Skeletal muscle cell (primary cell): Measurements from ENCODE around the gene KCNQ4.

ENCODE experiments used
- DNase-seq: peaks from one replicate; pipeline ENCODE4 v3.0.0-alpha.2; 2010; ENCODE audit warnings: low read depth
- H3K4me3 ChIP-seq: 2 replicates; pipeline ENCODE4 v1.5.1; 2011; ENCODE audit warnings: low read depth, mild to moderate bottlenecking, control low read depth, low read length, moderate library complexity

KCNQ4 gene

DNA sequence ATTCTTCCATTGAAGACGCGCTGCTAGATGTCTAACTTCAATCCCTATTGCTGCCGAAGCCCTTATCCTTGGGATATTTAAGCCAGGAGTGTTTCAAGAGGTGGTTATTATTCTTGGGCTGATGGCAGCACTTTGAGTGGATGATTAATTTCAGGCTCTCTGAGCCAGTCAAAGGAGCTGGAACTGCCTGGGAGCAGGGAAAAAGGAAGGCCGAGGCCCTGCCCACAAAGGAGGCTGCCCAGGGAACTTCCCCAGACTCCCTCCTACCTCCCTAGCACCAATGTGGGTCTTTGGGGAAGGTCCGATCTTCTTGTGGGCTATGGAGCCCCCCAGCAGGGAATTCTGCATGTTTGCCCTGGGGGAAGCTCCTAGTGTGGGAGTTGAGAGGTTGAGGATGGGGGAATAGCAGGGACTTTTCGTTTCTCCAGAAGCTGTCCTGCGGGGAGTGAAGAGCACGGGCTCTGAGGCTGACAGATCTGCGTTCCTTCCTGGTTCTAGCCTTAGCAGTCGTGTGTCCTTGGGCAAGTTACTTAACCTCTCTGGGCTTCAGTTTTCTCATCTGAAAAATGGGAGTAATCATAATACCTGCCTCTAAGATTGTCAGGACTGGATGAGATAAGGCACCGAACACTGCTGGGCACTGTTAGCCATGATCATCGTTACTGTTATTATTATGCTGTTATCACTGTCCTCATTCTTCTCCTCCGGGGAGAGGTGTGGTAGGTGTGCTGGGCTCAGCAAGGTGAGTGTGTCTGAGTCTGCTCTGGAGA is 6.3 kb downstream of the KCNQ4 start:
- H3K4me3 ChIP-seq = no peak overlapping the region
- DNase-seq = no peak

DNA sequence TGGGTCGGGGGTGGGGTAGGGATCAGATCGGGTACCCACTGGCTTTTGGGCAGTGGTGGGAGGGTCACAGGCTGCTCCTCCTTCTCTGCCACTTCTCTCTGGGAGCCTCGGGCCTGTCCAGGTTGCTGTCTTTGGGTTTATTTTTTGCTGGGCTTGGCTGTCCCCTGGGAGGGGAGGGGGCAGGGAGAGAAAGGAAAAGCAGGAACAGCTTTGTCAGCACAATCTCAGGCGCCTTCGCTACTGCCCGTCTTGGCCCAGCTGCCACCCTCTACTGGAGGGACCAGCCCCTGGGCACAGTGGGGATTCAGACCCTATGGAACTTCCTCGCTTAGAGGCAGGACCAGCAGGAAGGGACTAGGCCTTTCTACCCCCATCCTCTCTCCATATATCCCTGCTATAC is 8.4 kb downstream of the KCNQ4 start:
- DNase-seq = no peak
- H3K4me3 ChIP-seq = no peak overlapping the region

- no peak overlapping the region for H3K4me3 ChIP-seq
- no peak for DNase-seq
These were observed 10.0 kb downstream of the KCNQ4 start for GRCh38 chr1:40793617-40794016.

DNA sequence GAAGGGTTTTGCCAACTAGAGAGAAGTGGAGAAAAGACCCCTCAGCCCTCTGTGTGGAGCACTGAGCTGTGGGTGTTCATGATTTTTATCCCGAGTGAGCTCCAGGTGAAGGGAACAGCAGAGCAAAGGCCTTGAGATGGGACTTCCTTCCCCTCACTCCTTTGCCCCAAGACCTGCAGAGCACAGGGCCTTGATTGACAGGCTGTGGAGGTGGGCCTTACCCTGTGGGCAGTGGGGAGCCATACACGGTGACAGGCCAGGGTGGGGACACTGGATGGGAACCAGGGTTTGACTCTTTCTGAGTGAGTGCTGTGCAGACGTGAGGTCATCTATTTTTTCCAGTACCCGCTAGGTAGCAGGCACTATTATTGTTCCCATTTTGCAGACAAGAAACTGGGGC is 10.5 kb downstream of the KCNQ4 start:
- H3K4me3 ChIP-seq = no peak overlapping the region
- DNase-seq = no peak

DNA sequence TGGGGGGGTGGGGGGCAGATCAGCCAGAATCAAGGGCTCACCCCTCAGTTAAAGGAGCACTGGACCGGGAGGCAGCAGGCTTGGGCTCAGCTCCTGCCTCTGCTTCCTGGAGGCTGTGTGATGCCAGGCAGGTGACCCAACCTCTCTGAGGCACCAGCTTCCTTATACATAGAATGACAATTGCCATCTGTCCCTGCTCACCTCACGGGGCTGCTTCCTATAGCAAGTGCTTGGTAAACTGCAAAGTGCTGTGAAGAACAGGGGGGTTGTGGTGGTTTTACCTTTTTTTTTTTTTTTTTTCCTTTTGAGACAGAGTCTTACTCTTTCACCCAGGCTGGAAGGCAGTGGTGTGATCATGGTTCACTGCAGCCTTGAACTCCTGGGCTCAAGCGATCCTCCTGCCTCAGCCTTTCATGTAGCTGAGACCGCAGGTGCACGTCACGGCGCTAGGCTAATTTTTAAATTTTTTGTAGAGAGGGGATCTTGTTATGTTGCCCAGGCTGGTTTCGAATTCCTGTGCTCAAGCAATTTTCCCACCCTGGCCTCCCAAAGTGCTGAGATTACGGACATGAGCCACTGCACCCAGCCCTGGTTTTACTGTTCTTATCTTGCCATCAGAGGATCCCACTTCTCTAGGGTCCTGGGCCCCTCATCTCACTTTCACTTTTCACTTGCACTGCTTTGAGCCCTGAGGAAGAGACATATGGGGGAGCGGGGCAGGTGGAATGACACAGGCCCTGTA is 11.6 kb downstream of the KCNQ4 start:
- H3K4me3 ChIP-seq = no peak overlapping the region
- DNase-seq = no peak

DNA sequence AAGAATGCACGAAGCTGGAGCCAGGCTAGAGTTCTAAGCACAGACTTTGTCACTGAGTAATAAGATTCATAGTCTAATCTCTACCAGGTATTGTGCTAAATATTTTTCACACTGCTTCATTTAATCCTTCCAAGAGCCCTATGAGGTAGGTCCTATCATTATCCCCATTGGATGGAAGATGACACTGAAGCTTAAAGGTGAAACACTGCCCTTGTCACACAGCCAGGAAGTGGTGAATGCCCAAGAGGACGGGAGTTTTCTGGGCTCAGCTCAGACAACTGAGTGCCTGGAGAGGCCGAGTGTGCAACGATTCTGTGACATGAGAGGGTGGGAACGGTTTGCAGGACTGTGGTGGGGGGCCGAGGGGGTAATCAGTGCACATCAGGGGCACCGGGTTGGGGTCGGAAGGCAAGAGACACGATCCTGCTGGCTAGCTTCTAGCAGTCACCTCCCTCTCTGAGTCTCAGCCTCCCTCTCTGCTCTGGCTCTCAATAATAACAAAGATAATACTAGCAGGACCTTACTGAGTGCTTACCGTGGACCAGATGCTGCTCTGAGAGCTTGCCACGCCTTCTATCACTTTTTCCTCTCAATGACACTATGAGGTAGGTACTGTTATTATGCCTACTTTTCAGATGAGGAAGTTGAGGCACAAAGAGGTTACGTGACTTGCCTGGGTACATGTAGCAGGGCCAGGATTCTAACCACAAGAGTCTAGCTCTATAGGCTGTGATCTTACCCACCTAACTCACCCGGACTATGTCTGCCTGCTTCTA is 12.4 kb downstream of the KCNQ4 start:
- H3K4me3 ChIP-seq = no peak overlapping the region
- DNase-seq = no peak

DNA sequence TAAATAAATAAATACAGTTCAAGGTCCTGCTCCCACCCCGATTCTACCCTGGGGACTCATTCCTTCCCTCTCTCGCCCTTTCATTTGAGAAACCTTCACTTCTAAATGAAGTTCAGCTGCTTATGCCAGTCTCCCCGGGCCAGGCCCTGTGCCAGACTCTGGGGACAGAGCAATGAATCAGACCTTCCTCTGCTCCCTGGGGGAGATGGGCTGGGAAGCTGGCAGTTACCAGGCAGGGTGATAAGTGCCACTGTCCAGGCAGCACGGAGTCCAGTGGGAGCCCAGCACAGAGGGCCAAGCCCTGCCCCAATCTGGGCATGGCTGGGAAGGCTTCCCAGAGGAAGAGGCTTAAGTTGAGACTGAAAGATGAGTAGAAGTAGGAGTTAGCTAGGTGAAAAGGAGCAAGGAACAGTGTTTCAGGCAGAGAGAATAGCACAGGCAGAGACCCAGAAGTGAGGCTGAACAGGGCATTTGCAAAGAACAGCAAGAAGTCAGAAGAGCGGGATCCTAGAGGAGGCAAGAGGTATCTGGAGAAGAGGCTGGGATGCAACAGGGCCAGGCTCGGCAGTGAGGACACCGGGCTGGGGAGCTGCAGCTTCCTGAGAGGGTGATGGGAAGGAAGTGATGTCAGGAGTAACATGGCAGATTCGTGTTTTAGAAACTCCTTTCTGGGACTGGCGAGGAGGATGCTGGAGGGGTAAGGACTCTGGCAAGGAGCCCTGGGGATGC is 13.5 kb downstream of the KCNQ4 start:
- DNase-seq = no peak

DNA sequence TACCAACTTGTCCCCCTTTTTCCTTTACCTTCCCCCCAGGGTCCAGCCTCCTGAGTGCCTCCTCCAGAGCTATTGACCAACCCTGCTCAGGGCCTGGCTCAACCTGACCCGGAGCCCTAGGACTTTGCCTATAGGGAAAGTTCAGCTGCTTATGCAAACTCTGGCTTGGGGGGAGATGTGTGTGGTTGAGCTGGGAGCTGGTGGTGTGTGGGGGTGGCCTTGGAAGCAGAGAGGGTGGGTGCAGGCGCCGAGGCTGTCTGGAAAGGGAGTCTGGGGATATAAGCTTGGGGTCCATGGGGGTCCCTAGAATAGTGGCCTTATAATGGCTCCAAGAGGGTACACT is 14.1 kb downstream of the KCNQ4 start:
- no peak for DNase-seq

More for the DNA sequence above, 13.5 kb downstream of the KCNQ4 start:
- no peak overlapping the region for H3K4me3 ChIP-seq

GRCh38 chr1:40798366-40799281 is 15.0 kb downstream of the KCNQ4 start:
- no peak for DNase-seq
- no peak overlapping the region for H3K4me3 ChIP-seq

More for the DNA sequence above, 14.1 kb downstream of the KCNQ4 start:
- no peak overlapping the region for H3K4me3 ChIP-seq

DNA sequence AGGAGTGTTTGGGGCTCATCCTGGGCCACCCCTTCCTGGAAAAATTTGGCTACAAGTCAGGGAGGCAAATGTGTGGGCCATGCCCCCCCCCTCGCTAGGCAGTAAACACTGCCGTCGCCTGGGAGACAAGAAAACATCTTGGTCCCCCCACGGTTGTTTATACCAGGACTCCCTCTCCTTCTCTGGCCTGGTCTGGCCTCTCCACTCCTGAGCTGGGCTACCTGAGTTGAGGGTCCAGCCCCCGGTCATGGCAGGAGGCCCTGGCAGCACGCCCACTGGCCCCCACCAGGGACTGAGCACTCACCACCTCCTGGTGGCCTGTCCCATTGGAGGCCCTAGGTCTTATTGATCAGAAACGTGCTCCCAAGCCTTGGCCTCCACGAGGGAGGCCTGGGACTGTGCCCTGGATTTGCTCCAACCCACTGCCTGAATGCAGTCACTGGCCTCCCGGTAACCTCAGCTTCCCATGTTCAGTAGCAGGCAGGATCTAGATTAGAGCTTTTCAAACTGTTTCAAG is 15.8 kb downstream of the KCNQ4 start:
- no peak overlapping the region for H3K4me3 ChIP-seq
- DNase-seq = no peak

DNA sequence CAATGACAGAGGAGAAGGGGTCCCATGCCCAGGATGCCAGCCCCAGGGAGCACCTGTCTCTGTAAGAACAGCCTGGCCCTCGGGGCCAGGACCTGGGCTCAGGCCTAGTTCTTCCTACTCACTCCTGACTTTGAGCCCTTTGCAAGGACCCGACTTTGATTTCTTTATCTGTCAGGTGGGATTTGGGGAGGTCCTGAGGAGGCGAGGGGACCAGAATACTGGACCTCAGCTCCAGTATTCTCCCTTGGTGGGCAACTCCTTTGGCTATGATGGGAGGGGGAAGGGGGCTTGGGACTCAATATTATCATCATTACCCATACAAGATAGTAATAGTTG is 18.1 kb downstream of the KCNQ4 start:
- no peak for DNase-seq
- H3K4me3 ChIP-seq = peak overlapping the region; percentile 50

DNA sequence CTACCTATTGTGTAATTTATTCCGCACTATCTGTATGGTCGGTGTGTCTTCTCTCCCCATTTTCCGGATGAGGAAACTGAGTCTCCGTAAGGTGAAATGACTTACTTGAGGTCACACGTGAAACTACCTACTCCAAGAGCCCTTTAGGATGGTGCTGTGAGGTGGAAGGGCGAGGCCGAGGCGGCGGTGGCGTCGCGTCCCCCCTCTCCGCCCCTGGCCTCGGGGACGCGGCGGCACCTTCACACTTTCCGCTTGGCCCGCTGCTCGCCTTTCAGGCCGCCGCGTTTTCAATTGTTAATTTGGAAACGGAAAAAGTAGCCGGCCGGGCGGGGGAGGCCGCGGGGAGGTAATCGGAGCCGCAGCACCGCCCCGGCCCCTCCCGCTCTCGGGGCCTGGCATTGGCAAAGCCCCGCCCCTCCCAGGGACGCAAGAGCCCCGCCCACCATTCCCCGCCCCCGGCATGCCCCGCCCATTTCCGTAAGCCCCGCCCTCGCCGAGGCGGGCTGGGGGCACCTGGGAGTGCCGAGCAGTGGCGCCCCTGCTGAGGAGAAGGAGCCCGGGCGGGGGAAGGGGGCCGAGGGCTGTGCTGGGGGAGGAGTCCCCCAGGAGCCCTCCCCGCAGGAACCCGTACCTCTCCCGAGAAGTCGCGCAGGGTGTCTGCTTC is 18.6 kb downstream of the KCNQ4 start:
- peak; percentile 33 for DNase-seq
- H3K4me3 ChIP-seq = peak overlapping the region; percentile 50

DNA sequence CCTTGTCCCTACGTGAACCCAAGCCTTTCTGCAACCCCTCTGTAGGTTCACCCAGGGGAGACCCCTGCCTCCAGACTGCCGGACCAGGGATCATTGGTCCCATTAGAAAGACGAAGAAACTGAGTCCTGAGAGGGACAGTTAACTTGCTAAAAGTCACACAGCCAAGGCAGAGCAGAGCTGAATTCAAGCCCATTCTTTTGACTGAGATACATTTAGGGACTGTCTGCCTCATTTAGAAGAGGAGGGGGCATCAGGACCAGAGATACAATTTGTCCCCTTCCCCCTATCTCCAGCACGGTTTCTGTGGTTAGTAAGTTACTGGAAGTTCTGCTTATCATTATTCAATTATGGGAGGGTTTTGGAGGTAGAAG is 19.1 kb downstream of the KCNQ4 start:
- peak overlapping the region; percentile 50 for H3K4me3 ChIP-seq
- DNase-seq = no peak

DNA sequence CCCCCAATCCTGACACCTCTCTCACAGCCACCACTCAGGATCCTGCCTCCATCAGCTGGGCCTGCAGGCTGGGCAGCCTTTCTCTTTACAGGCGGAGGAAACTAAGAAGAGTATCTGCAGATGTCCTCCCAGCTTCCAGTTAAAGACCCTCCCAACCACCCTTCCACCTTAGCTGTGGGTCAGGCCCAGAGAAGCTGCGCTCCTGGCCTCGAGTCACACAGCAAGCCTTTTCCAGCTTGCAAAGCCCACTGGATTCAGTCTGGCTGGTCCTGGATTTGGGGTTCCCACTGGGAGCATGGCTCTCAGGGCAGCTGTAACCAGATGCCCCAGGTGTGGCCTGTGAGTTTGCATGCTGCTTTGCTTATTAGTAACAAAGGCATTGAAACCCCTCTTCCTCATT is 19.9 kb downstream of the KCNQ4 start:
- H3K4me3 ChIP-seq = no peak overlapping the region
- DNase-seq = no peak

DNA sequence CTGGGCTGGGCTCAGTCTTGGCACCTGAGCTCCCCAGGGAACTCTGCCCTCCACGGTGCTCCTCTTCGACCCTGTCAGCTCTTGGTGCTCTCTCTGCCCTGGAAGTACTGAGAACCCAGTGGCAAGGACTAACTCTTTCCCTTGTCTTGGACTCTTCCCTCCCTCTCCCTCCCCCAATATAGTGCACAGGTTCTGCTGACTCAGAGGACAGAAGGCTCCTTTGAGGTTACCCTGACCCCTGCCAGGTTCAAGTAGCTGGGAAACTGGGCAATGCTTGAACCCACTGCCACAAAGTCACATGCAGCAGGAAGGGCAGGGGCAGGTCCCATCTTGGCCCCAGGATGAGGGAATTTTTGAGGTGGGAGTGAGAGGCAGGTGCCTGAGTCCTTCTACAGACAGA is 20.3 kb downstream of the KCNQ4 start:
- DNase-seq = no peak
- no peak overlapping the region for H3K4me3 ChIP-seq

DNA sequence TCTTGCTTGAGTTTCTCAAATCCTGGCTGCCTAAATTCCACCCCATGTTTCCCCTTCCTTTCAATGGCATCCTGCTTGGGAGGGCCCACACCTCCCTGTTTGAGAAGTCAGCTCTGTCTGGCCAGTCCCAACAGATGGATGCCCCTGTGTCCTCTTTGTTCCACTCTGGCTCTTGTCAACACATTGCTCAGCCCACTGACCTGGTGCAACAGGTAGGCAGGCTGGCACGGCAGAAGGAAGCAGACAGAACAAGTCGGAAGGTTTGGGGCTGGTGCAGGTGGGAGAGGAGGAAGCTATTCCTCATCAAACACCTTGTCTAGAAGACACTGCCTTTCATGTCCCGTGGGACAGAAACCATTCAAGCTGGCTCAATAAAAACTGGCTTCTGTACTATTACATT is 22.7 kb downstream of the KCNQ4 start:
- H3K4me3 ChIP-seq = no peak overlapping the region
- no peak for DNase-seq

DNA sequence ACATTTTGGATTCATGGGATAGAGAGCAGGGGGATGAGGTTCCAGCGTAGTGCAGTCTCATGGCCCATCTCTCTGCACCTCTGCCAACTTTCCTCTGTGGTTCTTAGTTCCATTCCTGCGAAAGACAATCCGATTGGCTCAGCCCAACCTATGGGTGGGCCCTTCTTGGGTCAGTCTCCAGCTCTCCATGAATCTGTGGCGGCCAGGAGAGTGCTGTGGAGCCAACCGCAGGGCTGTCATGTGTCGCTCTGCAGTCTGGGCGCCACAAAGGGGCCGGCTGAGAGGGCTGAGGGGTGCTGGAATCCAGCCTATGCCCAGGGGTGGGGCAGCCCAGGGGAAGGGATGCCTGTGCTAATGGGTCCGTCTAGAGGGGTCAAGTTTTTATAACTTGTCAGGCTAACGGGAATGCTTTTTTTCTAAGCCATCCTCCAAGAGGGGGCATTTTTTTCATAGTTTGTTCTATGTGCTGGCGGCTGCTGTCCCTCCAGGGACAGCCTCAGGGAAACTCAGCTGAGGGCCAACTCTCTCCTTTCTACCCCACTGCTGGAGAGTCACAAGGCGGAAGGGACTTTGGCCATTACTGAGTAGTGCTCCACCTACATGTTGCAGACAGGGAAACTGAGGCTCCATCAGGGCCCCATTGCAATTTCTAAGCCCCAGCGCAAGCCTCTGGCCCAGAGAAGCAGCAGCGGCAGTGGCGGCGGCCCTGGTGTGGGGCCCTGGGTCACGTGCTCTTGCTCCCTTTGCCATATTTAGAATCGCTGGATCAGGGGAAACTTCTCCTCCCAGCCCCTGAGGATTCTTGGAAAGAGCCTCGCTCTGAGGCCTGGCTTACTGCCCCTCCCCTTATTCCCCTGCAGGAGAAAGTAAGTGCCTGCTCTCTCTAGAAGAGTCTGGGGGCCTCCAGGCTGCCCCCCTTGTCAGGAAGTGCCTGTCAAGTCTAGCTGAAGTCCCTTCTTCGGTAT is 23.4 kb downstream of the KCNQ4 start:
- DNase-seq = no peak
- no peak overlapping the region for H3K4me3 ChIP-seq
